ENCODE data around the gene CACFD1. TPM values are rescaled to one million over a fixed set of nuclear protein-coding genes. Genes with fewer than 3 reads are reported as not detected.

Gene CACFD1
- total and polyA plus RNA-seq, 12 donors, result 8.8 to 17.3 (median 10.8) TPM

DNA sequence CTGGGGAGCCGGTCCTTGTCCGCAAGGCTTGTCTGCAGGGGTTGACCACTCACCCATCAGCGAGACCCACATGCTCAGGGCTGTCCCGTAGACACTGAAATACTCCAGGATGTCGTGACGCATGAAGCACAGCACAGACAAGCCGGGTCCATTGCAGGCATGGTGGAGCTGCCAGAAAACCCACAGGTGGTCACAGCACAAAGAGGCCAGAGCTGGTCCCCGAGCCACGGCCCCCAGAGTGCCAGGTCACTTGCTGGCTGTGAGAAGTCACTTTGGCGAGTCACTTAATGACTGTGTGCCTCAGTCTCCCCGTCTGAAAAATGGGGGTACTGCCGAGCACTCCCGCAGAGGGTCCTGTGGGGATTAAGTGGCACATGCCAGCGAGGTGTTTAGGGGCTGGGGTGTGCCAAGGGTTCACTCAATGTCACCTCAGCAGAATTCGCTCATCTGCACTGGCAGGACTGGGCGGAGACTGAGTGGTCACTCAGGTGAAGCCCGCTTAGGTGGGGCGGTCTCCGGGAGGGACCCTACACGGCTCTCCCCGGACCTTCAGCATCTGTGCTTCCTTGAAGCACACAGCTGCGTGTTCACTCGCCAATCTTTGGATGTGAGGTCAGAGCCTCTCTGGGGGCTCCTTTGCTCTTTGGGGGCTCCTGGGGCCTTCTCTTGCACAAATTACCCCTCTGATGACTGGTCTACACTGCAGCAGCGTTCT is 60.5 kb downstream of the CACFD1 start:
- Histone ChIP-seq H3K9me3 (no peaks in the 10 kb centered on the region), H3K27ac (no peak overlapping the region), H3K4me1 (no peaks in the 10 kb centered on the region), H3K36me3 (no peaks in the 10 kb centered on the region), H3K27me3 (peaks cover 0 to 16% (median 0%) of the 10 kb centered on the region in 7 donors), H3K4me3 (no peak overlapping the region)
- no peak for TF ChIP-seq CTCF (IDR thresholded peaks at IDR 0.05)
- no peak for ATAC-seq
- intact Hi-C loops (cut with DNase I), result no loop called here
- WGBS, 2 donors, result 88 to 90% methylated on average over 24 of the region's 24 CpGs
- no peak for DNase-seq

Other genes starting within 250 kb of the CACFD1 start
- gene ABO, start 184.8 kb upstream of the CACFD1 start, total RNA-seq, result 1 to 10 TPM in 7 of 10 donors, under 1 TPM in 3; 0.25 to 2.7 (median 1.6) TPM
- 1 to 10 TPM in 1 of 2 donors, under 1 TPM in 1; 0.55 to 2.9 TPM for gene ABO, start 184.8 kb upstream of the CACFD1 start, polyA plus RNA-seq
- 10 to 100 TPM in 7 of 10 donors, 1 to 10 TPM in 3; 9.1 to 14.2 (median 11.3) TPM for gene SURF6, start 123.8 kb upstream of the CACFD1 start, total RNA-seq
- gene SURF6, start 123.8 kb upstream of the CACFD1 start, polyA plus RNA-seq, result 10 to 100 TPM; 13.3 to 14.8 TPM
- 10 to 100 TPM; 11.9 to 21.1 (median 17.4) TPM for gene MED22, start 111.8 kb upstream of the CACFD1 start, total RNA-seq
- 10 to 100 TPM; 10.2 to 23.6 TPM for gene MED22, start 111.8 kb upstream of the CACFD1 start, polyA plus RNA-seq
- 1,000 to 10,000 TPM in 3 of 10 donors, 100 to 1,000 TPM in 7; 859 to 1,268 (median 927) TPM for gene RPL7A, start 111.8 kb upstream of the CACFD1 start, total RNA-seq
- gene RPL7A, start 111.8 kb upstream of the CACFD1 start, polyA plus RNA-seq, result 1,000 to 10,000 TPM in 1 of 2 donors, 100 to 1,000 TPM in 1; 903 to 3,182 TPM
- 10 to 100 TPM; 41.7 to 75.0 (median 58.2) TPM for gene SURF1, start 103.5 kb upstream of the CACFD1 start, total RNA-seq
- 10 to 100 TPM; 83.9 to 85.4 TPM for gene SURF1, start 103.5 kb upstream of the CACFD1 start, polyA plus RNA-seq
- gene SURF2, start 103.4 kb upstream of the CACFD1 start, total RNA-seq, result 10 to 100 TPM in 9 of 10 donors, 1 to 10 TPM in 1; 9.7 to 16.0 (median 14.1) TPM
- 10 to 100 TPM; 31.5 to 44.8 TPM for gene SURF2, start 103.4 kb upstream of the CACFD1 start, polyA plus RNA-seq
- 100 to 1,000 TPM in 1 of 10 donors, 10 to 100 TPM in 9; 56.1 to 104 (median 64.2) TPM for gene SURF4, start 83.9 kb upstream of the CACFD1 start, total RNA-seq
- gene SURF4, start 83.9 kb upstream of the CACFD1 start, polyA plus RNA-seq, result 100 to 1,000 TPM in 1 of 2 donors, 10 to 100 TPM in 1; 21.5 to 113 TPM
- gene STKLD1, start 83.6 kb upstream of the CACFD1 start, total RNA-seq, result 1 to 10 TPM in 3 of 10 donors, under 1 TPM in 5, not detected in 2; 0.20 to 1.7 (median 0.68) TPM
- 1 to 10 TPM in 1 of 2 donors, under 1 TPM in 1; 0.17 to 1.5 TPM for gene STKLD1, start 83.6 kb upstream of the CACFD1 start, polyA plus RNA-seq
- gene REXO4, start 42.0 kb upstream of the CACFD1 start, total RNA-seq, result 10 to 100 TPM in 8 of 10 donors, 1 to 10 TPM in 2; 9.3 to 20.8 (median 10.9) TPM
- 10 to 100 TPM; 11.8 to 19.1 TPM for gene REXO4, start 42.0 kb upstream of the CACFD1 start, polyA plus RNA-seq
- 1 to 10 TPM; 2.2 to 4.8 (median 3.5) TPM for gene ADAMTS13, start 37.6 kb upstream of the CACFD1 start, total RNA-seq
- 10 to 100 TPM in 1 of 2 donors, 1 to 10 TPM in 1; 1.5 to 17.8 TPM for gene ADAMTS13, start 37.6 kb upstream of the CACFD1 start, polyA plus RNA-seq
- gene SLC2A6, start 19.1 kb downstream of the CACFD1 start, total RNA-seq, result 1 to 10 TPM; 1.3 to 7.0 (median 2.2) TPM
- 1 to 10 TPM; 4.9 to 5.6 TPM for gene SLC2A6, start 19.1 kb downstream of the CACFD1 start, polyA plus RNA-seq
- gene MYMK, start 65.0 kb downstream of the CACFD1 start, total RNA-seq, result not detected
- not detected for gene MYMK, start 65.0 kb downstream of the CACFD1 start, polyA plus RNA-seq
- gene ADAMTSL2, start 74.7 kb downstream of the CACFD1 start, total RNA-seq, result 1 to 10 TPM; 2.0 to 9.1 (median 4.3) TPM
- 1 to 10 TPM; 4.9 to 7.5 TPM for gene ADAMTSL2, start 74.7 kb downstream of the CACFD1 start, polyA plus RNA-seq
- not detected for gene FAM163B, start 149.4 kb downstream of the CACFD1 start, total RNA-seq
- gene FAM163B, start 149.4 kb downstream of the CACFD1 start, polyA plus RNA-seq, result under 1 TPM in 1 of 2 donors, not detected in 1; 0.19 TPM
- gene DBH, start 176.4 kb downstream of the CACFD1 start, total RNA-seq, result under 1 TPM in 1 of 10 donors, not detected in 9; 0.09 TPM
- under 1 TPM in 1 of 2 donors, not detected in 1; 0.01 TPM for gene DBH, start 176.4 kb downstream of the CACFD1 start, polyA plus RNA-seq

Measured in heart right ventricle (tissue), 16 donors.